WTC11 (cell line): ENCODE measurements around the gene GNAO1. TPM values are rescaled to one million over a fixed set of nuclear protein-coding genes. Genes with fewer than 3 reads are reported as not detected.

Experiments
- ATAC-seq: fragments of 200-7000 bp; cut with Tn5 transposase; 2 replicates; pipeline ENCODE4 v1.10.0; 2021; ENCODE audit warnings: mild to moderate bottlenecking, moderate library complexity
- CTCF ChIA-PET: fragments of 300-600 bp; sonication (Branson Sonifier 250); formaldehyde crosslinking; loops from one replicate; lab custom pipeline; 2021; ENCODE audit warnings: antibody characterized with exemption; lab: Charles Lee
- POLR2A ChIA-PET: fragments of 350-600 bp; sonication (Branson Sonifier 250); formaldehyde crosslinking; loops from one replicate; lab custom pipeline; 2021; ENCODE audit warnings: antibody characterized with exemption; lab: Charles Lee
- DNase-seq: peaks from one replicate; pipeline ENCODE4 v3.0.0; 2021; ENCODE audit warnings: low spot score
- H3K27ac Mint-ChIP-seq: 2 replicates; pipeline ENCODE4 v1.8.0; 2021; ENCODE audit warnings: mixed read lengths
- H3K27me3 Mint-ChIP-seq: 2 replicates; pipeline ENCODE4 v1.8.0; 2021; ENCODE audit warnings: low read depth, mild to moderate bottlenecking, moderate library complexity, mixed read lengths
- H3K36me3 Mint-ChIP-seq: 2 replicates; pipeline ENCODE4 v1.8.0; 2021; ENCODE audit warnings: mixed read lengths
- H3K4me1 Mint-ChIP-seq: 2 replicates; pipeline ENCODE4 v1.8.0; 2022; ENCODE audit warnings: mixed read lengths
- H3K4me3 Mint-ChIP-seq: 2 replicates; pipeline ENCODE4 v1.8.0; 2021; ENCODE audit warnings: mild to moderate bottlenecking, moderate library complexity, mixed read lengths
- H3K9me3 Mint-ChIP-seq: 2 replicates; pipeline ENCODE4 v1.8.0; 2021; ENCODE audit warnings: mixed read lengths
- CBFB ChIP-seq: sonication (generic); formaldehyde crosslinking; IDR thresholded peaks from 2 replicates; pipeline ENCODE4 v1.8.1; 2022; ENCODE audit warnings: mild to moderate bottlenecking, low read depth, missing genetic modification reagents
- ELF4 ChIP-seq: sonication (generic); formaldehyde crosslinking; IDR thresholded peaks from 2 replicates; pipeline ENCODE4 v1.8.1; 2022; ENCODE audit warnings: low read depth, mild to moderate bottlenecking, moderate library complexity, missing genetic modification reagents
- ETV6 ChIP-seq: sonication (generic); formaldehyde crosslinking; IDR thresholded peaks from 2 replicates; pipeline ENCODE4 v1.8.1; 2022; ENCODE audit warnings: mild to moderate bottlenecking, missing genetic modification reagents
- GRHL2 ChIP-seq: fragments of 250-450 bp; sonication (Bioruptor Pico); IDR thresholded peaks from 2 replicates; pipeline ENCODE4 v1.8.0; 2022; ENCODE audit warnings: mild to moderate bottlenecking, moderate library complexity; ENCODE audit not compliant: insufficient replicate concordance, severe bottlenecking
- MXD4 ChIP-seq: fragments of 250-450 bp; sonication (Bioruptor Pico); IDR thresholded peaks from 2 replicates; pipeline ENCODE4 v1.8.0; 2021; ENCODE audit warnings: mild to moderate bottlenecking, moderate library complexity, borderline replicate concordance
- NFATC4 ChIP-seq: fragments of 250-450 bp; sonication (Bioruptor Pico); IDR thresholded peaks from 2 replicates; pipeline ENCODE4 v1.9.0; 2021; ENCODE audit warnings: mild to moderate bottlenecking
- NFE2L1 ChIP-seq: sonication (generic); formaldehyde crosslinking; IDR thresholded peaks from 2 replicates; pipeline ENCODE4 v1.8.1; 2023; ENCODE audit warnings: missing genetic modification reagents
- NR1H2 ChIP-seq: sonication (generic); formaldehyde crosslinking; IDR thresholded peaks from 2 replicates; pipeline ENCODE4 v1.9.0; 2021; ENCODE audit warnings: mild to moderate bottlenecking, moderate library complexity, missing genetic modification reagents
- SMAD3 ChIP-seq: sonication (generic); formaldehyde crosslinking; IDR thresholded peaks from 2 replicates; pipeline ENCODE4 v1.8.0; 2022; ENCODE audit warnings: missing genetic modification reagents, mild to moderate bottlenecking, borderline replicate concordance
- SOX15 ChIP-seq: fragments of 250-450 bp; sonication (Bioruptor Pico); IDR thresholded peaks from 2 replicates; pipeline ENCODE4 v1.9.0; 2021; ENCODE audit warnings: mild to moderate bottlenecking
- TEAD1 ChIP-seq: sonication (generic); formaldehyde crosslinking; IDR thresholded peaks from 2 replicates; pipeline ENCODE4 v1.8.0; 2022; ENCODE audit warnings: mild to moderate bottlenecking, missing genetic modification reagents
- TEAD4 ChIP-seq: sonication (generic); formaldehyde crosslinking; IDR thresholded peaks from 2 replicates; pipeline ENCODE4 v1.8.0; 2022; ENCODE audit warnings: mild to moderate bottlenecking, missing genetic modification reagents
- ZNF219 ChIP-seq: sonication (generic); formaldehyde crosslinking; IDR thresholded peaks from 2 replicates; pipeline ENCODE4 v1.8.0; 2023; ENCODE audit warnings: missing genetic modification reagents, mild to moderate bottlenecking, borderline replicate concordance
- ZNF396 ChIP-seq: fragments of 250-450 bp; sonication (Bioruptor Pico); IDR thresholded peaks from 2 replicates; pipeline ENCODE4 v1.8.0; 2021; ENCODE audit warnings: mild to moderate bottlenecking, moderate library complexity, borderline replicate concordance
- ZNF423 ChIP-seq: fragments of 250-450 bp; sonication (Bioruptor Pico); IDR thresholded peaks from 2 replicates; pipeline ENCODE4 v2.1.2; 2022; ENCODE audit warnings: mild to moderate bottlenecking, moderate library complexity
- total RNA-seq: library from RNA; stranded (reverse); gene quantifications from 3 replicates; pipeline ENCODE4 v1.2.3, GENCODE V29; 2021
- TF ChIP-seq, protein P1 (sequence below): fragments of 250-450 bp; sonication (Bioruptor Pico); conservative IDR thresholded peaks from 2 replicates; pipeline ENCODE4 v1.9.0; 2021; ENCODE audit warnings: mild to moderate bottlenecking
- TF ChIP-seq, protein P2 (sequence below): sonication (generic); formaldehyde crosslinking; IDR thresholded peaks from 2 replicates; pipeline ENCODE4 v1.8.1; 2023; ENCODE audit warnings: mild to moderate bottlenecking, missing genetic modification reagents, moderate library complexity
- TF ChIP-seq, protein P3 (sequence below): sonication (generic); formaldehyde crosslinking; IDR thresholded peaks from 2 replicates; pipeline ENCODE4 v1.8.1; 2023; ENCODE audit warnings: mild to moderate bottlenecking, missing genetic modification reagents, moderate library complexity
- TF ChIP-seq, protein P4 (sequence below): sonication (generic); formaldehyde crosslinking; IDR thresholded peaks from 2 replicates; pipeline ENCODE4 v1.8.0; 2022; ENCODE audit warnings: mild to moderate bottlenecking, missing genetic modification reagents
- TF ChIP-seq, protein P5 (sequence below): sonication (generic); formaldehyde crosslinking; IDR thresholded peaks from 2 replicates; pipeline ENCODE4 v1.8.1; 2022; ENCODE audit warnings: low read depth, missing genetic modification reagents, borderline replicate concordance
- TF ChIP-seq, protein P6 (sequence below): sonication (generic); formaldehyde crosslinking; IDR thresholded peaks from 2 replicates; pipeline ENCODE4 v1.8.1; 2023; ENCODE audit warnings: mild to moderate bottlenecking, missing genetic modification reagents
- TF ChIP-seq, protein P7 (sequence below): sonication (generic); formaldehyde crosslinking; IDR thresholded peaks from 2 replicates; pipeline ENCODE4 v1.8.0; 2023; ENCODE audit warnings: mild to moderate bottlenecking, missing genetic modification reagents

GNAO1 gene
- total RNA-seq, 1 experiment from 2014 or later = 30.6 TPM

DNA sequence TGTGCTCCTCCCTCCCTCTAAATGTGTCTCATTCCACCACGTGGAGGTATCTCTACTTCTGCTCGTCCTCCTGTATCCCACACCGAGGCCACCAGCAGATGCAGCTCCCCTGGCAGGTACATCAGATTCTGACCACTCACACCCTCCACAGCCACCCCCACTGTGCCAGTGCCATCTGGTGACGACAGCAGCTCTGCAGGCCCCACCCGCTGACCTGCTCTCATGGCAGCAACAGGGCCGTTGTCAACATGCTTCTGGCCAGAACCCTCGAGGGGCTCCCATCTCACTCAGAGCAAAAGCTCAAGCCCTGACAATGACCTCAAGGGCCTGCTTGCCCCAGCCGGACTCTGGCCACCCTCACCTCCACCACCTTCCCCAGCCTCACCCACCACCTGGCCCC is 140.6 kb downstream of the GNAO1 start (continued):
- TF ChIP-seq, protein P1, sequence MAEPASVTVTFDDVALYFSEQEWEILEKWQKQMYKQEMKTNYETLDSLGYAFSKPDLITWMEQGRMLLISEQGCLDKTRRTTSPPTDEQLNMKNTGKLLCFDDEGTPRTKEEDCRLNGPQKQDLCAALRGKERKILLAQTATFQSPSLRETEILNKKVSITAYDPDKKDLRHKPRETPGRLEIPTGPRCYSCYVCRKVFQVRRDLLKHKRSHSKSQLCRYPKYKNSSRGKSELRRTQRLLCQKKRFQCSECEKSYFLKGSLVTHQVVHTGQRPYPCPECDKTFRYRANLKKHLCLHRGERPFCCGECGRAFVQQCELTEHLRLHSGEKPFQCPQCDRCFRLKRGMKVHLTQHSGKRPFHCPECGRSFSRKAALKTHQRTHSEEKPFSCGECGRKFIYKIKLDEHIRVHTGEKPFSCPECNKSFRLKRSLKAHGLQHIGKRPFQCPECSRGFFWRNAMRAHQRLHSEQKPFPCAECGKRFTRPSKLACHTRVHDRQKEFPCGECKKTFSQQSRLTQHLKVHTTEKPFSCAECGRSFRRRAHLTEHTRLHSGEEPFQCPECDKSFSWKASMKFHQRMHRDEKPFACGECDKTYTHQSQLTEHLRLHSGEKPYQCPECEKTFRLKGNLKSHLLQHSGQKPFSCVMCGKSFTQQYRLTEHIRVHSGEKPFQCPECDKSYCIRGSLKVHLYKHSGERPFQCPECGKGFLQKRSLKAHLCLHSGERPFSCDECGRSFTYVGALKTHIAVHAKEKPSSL = no peak
- no peak for TF ChIP-seq ZNF396 (CRISPR knock-in tag)
- TF ChIP-seq SMAD3 (CRISPR knock-in tag) = no peak
- TF ChIP-seq CBFB (CRISPR knock-in tag) = no peak

DNA sequence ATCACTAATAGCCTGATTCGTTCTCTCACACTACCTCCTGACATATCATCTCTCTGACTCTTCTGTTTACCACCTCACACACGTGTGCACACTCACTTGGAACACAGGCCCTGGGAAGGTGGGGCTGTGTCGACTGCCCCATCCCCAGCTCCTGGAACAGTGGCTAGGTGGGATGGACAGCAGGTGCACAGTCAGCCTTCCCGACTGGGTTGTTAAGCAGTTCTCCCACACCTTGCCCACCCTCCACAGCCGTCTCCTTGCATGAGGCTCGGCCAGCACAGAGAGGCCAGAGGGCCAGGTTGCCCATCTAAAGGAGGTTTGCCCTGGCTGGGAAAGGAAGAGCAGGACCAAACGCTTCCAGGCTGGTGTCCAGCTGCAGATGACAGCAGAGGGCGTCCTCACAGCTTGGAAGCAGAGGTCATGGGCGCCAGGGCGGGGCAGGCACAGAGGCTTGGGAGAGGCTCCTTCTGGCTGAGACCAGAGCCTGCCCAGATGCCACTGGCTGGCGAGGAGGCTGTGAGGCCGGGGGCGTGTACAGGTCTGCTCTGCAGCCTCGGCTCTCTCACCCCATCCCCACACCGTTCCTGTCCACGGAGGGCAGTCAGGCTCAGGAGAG is 141.3 kb downstream of the GNAO1 start:
- H3K36me3 Mint-ChIP-seq = no peaks in the 10 kb centered on the region
- POLR2A ChIA-PET = no interaction called here
- TF ChIP-seq, protein P2, sequence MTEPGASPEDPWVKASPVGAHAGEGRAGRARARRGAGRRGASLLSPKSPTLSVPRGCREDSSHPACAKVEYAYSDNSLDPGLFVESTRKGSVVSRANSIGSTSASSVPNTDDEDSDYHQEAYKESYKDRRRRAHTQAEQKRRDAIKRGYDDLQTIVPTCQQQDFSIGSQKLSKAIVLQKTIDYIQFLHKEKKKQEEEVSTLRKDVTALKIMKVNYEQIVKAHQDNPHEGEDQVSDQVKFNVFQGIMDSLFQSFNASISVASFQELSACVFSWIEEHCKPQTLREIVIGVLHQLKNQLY (CRISPR knock-in tag) = no peak
- TF ChIP-seq ZNF219 (CRISPR knock-in tag) = no peak
- TF ChIP-seq TEAD4 (CRISPR knock-in tag) = no peak
- TF ChIP-seq, protein P3, sequence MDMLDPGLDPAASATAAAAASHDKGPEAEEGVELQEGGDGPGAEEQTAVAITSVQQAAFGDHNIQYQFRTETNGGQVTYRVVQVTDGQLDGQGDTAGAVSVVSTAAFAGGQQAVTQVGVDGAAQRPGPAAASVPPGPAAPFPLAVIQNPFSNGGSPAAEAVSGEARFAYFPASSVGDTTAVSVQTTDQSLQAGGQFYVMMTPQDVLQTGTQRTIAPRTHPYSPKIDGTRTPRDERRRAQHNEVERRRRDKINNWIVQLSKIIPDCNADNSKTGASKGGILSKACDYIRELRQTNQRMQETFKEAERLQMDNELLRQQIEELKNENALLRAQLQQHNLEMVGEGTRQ (CRISPR knock-in tag) = no peak
- TF ChIP-seq SOX15 = no peak
- TF ChIP-seq NR1H2 (CRISPR knock-in tag) = no peak
- no peak for TF ChIP-seq TEAD1 (CRISPR knock-in tag)
- TF ChIP-seq ELF4 (CRISPR knock-in tag) = no peak
- TF ChIP-seq ETV6 = no peak
- TF ChIP-seq NFE2L1 (CRISPR knock-in tag) = no peak
- TF ChIP-seq, protein P4, sequence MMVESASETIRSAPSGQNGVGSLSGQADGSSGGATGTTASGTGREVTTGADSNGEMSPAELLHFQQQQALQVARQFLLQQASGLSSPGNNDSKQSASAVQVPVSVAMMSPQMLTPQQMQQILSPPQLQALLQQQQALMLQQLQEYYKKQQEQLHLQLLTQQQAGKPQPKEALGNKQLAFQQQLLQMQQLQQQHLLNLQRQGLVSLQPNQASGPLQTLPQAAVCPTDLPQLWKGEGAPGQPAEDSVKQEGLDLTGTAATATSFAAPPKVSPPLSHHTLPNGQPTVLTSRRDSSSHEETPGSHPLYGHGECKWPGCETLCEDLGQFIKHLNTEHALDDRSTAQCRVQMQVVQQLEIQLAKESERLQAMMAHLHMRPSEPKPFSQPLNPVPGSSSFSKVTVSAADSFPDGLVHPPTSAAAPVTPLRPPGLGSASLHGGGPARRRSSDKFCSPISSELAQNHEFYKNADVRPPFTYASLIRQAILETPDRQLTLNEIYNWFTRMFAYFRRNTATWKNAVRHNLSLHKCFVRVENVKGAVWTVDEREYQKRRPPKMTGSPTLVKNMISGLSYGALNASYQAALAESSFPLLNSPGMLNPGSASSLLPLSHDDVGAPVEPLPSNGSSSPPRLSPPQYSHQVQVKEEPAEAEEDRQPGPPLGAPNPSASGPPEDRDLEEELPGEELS = no peak
- TF ChIP-seq NFATC4 (CRISPR knock-in tag) = no peak
- TF ChIP-seq, all 79 proteins: peak for 0
- H3K4me3 Mint-ChIP-seq = no peak overlapping the region
- no peak overlapping the region for H3K27ac Mint-ChIP-seq
- CTCF ChIA-PET = interaction anchor here (0.6 to 6.2 kb wide), 5 partner anchors 9 to 1198 kb away, joined by 3 to 65 read pairs (median 3); no protein-coding TSS in a partner anchor
- DNase-seq (peak; percentile 71), ATAC-seq (peak; percentile 88)
- H3K9me3 Mint-ChIP-seq = no peaks in the 10 kb centered on the region
- H3K27me3 Mint-ChIP-seq = no peaks in the 10 kb centered on the region
- no peaks in the 10 kb centered on the region for H3K4me1 Mint-ChIP-seq

DNA sequence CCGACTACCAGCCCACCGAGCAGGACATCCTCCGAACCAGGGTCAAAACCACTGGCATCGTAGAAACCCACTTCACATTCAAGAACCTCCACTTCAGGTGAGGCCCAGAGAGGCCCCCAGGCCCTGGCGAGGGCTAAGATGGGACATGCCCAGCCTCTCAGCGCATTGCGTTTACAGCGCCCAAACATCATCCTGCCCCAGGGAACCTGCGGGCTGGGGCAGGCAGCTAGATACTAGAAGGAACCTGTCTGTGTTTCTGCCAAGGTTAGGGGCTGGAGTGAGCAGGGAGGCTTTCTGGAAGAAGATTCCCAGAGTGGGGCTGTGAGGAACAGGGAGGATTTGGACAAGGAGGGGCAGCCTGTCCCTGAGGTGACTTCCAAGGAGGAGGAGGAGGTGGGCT is 143.5 kb downstream of the GNAO1 start:
- H3K9me3 Mint-ChIP-seq = no peaks in the 10 kb centered on the region
- ChIA-PET CTCF (interaction anchor here (6.2 kb wide), 1 partner anchor 22 kb away, joined by 65 read pairs; no protein-coding TSS in a partner anchor), POLR2A (no interaction called here)
- H3K27ac Mint-ChIP-seq = no peak overlapping the region
- no peaks in the 10 kb centered on the region for H3K4me1 Mint-ChIP-seq
- H3K4me3 Mint-ChIP-seq = no peak overlapping the region
- H3K36me3 Mint-ChIP-seq = no peaks in the 10 kb centered on the region
- ATAC-seq = no peak
- no peak for DNase-seq
- H3K27me3 Mint-ChIP-seq = no peaks in the 10 kb centered on the region
- TF ChIP-seq, protein P5, sequence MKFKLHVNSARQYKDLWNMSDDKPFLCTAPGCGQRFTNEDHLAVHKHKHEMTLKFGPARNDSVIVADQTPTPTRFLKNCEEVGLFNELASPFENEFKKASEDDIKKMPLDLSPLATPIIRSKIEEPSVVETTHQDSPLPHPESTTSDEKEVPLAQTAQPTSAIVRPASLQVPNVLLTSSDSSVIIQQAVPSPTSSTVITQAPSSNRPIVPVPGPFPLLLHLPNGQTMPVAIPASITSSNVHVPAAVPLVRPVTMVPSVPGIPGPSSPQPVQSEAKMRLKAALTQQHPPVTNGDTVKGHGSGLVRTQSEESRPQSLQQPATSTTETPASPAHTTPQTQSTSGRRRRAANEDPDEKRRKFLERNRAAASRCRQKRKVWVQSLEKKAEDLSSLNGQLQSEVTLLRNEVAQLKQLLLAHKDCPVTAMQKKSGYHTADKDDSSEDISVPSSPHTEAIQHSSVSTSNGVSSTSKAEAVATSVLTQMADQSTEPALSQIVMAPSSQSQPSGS (CRISPR knock-in tag) = no peak
- TF ChIP-seq ETV6 (no peak), CBFB (CRISPR knock-in tag) (no peak), MXD4 (CRISPR knock-in tag) (no peak), ZNF423 (CRISPR knock-in tag) (no peak), GRHL2 (CRISPR knock-in tag) (no peak)
- TF ChIP-seq, protein P6, sequence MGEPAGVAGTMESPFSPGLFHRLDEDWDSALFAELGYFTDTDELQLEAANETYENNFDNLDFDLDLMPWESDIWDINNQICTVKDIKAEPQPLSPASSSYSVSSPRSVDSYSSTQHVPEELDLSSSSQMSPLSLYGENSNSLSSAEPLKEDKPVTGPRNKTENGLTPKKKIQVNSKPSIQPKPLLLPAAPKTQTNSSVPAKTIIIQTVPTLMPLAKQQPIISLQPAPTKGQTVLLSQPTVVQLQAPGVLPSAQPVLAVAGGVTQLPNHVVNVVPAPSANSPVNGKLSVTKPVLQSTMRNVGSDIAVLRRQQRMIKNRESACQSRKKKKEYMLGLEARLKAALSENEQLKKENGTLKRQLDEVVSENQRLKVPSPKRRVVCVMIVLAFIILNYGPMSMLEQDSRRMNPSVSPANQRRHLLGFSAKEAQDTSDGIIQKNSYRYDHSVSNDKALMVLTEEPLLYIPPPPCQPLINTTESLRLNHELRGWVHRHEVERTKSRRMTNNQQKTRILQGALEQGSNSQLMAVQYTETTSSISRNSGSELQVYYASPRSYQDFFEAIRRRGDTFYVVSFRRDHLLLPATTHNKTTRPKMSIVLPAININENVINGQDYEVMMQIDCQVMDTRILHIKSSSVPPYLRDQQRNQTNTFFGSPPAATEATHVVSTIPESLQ (CRISPR knock-in tag) = no peak
- TF ChIP-seq, protein P7, sequence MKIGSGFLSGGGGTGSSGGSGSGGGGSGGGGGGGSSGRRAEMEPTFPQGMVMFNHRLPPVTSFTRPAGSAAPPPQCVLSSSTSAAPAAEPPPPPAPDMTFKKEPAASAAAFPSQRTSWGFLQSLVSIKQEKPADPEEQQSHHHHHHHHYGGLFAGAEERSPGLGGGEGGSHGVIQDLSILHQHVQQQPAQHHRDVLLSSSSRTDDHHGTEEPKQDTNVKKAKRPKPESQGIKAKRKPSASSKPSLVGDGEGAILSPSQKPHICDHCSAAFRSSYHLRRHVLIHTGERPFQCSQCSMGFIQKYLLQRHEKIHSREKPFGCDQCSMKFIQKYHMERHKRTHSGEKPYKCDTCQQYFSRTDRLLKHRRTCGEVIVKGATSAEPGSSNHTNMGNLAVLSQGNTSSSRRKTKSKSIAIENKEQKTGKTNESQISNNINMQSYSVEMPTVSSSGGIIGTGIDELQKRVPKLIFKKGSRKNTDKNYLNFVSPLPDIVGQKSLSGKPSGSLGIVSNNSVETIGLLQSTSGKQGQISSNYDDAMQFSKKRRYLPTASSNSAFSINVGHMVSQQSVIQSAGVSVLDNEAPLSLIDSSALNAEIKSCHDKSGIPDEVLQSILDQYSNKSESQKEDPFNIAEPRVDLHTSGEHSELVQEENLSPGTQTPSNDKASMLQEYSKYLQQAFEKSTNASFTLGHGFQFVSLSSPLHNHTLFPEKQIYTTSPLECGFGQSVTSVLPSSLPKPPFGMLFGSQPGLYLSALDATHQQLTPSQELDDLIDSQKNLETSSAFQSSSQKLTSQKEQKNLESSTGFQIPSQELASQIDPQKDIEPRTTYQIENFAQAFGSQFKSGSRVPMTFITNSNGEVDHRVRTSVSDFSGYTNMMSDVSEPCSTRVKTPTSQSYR (CRISPR knock-in tag) = no peak
